Measurements from ENCODE around the gene EPS8L2. TPM values are rescaled to one million over a fixed set of nuclear protein-coding genes. Genes with fewer than 3 reads are reported as not detected.

The EPS8L2 gene
- total and polyA plus RNA-seq, 2 of the 8 experiments (the other 6 are each of a cell fraction or from before 2014, with no cell fraction given): 38.5 to 57.0 TPM

DNA sequence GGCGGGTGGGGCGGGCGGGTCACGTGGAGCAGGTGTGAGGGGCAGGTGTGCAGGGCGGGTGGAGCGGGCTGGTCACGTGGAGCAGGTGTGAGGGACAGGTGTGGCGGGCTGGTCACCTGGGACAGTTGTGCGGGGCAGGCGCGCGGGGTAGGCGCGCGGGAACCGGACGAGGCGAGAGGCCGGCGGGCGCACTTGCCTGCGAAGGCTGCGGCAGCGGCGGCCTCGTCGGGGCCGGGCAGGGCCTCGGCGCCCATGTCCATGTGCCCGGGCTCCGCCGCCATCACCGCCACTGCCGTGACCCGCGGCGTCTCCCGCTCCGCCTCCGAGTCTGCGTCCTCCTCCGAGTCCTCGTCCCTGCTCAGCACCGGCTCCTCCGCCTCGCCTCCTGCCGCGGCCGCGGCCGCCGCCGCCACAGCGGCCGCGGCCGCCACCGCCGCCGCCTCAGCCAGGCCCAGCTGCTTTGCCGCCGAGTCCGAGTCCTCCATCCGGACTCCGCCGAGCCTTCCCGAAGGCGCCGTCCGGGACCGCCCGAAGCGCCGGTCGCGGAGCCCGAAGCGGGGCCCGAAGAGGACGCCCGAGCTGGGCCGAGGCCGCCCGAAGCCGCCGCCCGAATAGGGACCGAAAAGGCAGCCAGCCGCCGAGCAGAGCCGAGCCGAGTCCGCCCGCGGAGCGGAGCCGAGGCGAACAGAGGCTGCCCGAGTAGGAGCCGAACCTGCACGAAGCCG is 11.3 kb upstream of the EPS8L2 start, which contains the start of gene DEAF1 (continued):
- TF ChIP-seq POU5F1 (IDR thresholded peaks at IDR 0.05; ENCODE audit: low read depth, low read length) (no peak), FOSL1 (IDR thresholded peaks at IDR 0.05; ENCODE audit: insufficient read depth, low read depth, low read length) (no peak), SIN3A (conservative IDR thresholded peaks at IDR 0.05 in 1 of 2, IDR thresholded peaks at IDR 0.05 in 1 of 2; ENCODE audit: low read depth in 1 of 2, low read length in 2 of 2) (no peak), BACH1 (IDR thresholded peaks at IDR 0.05; ENCODE audit: low read length) (no peak), JUND (IDR thresholded peaks at IDR 0.05; ENCODE audit: low read length) (no peak), TAF1 (IDR thresholded peaks at IDR 0.05; ENCODE audit: low read depth, low read length) (peak; percentile 36; the same call in 1 of the 2 replicates), SAP30 (IDR thresholded peaks at IDR 0.05; ENCODE audit: insufficient read depth, insufficient replicate concordance, low read length) (no peak), KDM4A (IDR thresholded peaks at IDR 0.05; ENCODE audit: low read depth, low read length, severe bottlenecking) (peak; percentile 93), TBP (IDR thresholded peaks at IDR 0.05; ENCODE audit: low read depth, low read length) (no peak), RNF2 (IDR thresholded peaks at IDR 0.05; ENCODE audit: borderline replicate concordance, low read depth, low read length, missing control alignments, poor library complexity, severe bottlenecking) (peak; percentile 68), HDAC2 (IDR thresholded peaks at IDR 0.05; ENCODE audit: borderline replicate concordance in 1 of 2, low read depth in 2 of 2, low read length in 2 of 2) (peak in 1 of 2 experiments; percentile 67; a peak in 1 of 4 replicates)
- TF ChIP-seq, protein P1, sequence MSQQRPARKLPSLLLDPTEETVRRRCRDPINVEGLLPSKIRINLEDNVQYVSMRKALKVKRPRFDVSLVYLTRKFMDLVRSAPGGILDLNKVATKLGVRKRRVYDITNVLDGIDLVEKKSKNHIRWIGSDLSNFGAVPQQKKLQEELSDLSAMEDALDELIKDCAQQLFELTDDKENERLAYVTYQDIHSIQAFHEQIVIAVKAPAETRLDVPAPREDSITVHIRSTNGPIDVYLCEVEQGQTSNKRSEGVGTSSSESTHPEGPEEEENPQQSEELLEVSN (IDR thresholded peaks at IDR 0.05): peak; percentile 95
- TF ChIP-seq, protein P2, sequence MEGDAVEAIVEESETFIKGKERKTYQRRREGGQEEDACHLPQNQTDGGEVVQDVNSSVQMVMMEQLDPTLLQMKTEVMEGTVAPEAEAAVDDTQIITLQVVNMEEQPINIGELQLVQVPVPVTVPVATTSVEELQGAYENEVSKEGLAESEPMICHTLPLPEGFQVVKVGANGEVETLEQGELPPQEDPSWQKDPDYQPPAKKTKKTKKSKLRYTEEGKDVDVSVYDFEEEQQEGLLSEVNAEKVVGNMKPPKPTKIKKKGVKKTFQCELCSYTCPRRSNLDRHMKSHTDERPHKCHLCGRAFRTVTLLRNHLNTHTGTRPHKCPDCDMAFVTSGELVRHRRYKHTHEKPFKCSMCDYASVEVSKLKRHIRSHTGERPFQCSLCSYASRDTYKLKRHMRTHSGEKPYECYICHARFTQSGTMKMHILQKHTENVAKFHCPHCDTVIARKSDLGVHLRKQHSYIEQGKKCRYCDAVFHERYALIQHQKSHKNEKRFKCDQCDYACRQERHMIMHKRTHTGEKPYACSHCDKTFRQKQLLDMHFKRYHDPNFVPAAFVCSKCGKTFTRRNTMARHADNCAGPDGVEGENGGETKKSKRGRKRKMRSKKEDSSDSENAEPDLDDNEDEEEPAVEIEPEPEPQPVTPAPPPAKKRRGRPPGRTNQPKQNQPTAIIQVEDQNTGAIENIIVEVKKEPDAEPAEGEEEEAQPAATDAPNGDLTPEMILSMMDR (IDR thresholded peaks at IDR 0.05; ENCODE audit: control extremely low read depth in 1 of 3, insufficient read depth in 1 of 3, low read depth in 1 of 3, low read length in 3 of 3): peak in 1 of 3 experiments; percentile 4; a peak in 1 of 4 replicates
- TF ChIP-seq, protein P3, sequence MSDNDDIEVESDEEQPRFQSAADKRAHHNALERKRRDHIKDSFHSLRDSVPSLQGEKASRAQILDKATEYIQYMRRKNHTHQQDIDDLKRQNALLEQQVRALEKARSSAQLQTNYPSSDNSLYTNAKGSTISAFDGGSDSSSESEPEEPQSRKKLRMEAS (IDR thresholded peaks at IDR 0.05): peak; percentile 96

Measured in H1 (cell line).